Glomerular visceral epithelial cell (primary cell): ENCODE results near the gene ZNF398.

Experiments
- DNase-seq: peaks from one replicate; pipeline ENCODE4 v3.0.0-alpha.2; 2016; ENCODE audit errors: extremely low spot score

The ZNF398 gene

GRCh38 chr7:149196151-149196704, 49.0 kb downstream of the ZNF398 start:
- no peak for DNase-seq

DNA sequence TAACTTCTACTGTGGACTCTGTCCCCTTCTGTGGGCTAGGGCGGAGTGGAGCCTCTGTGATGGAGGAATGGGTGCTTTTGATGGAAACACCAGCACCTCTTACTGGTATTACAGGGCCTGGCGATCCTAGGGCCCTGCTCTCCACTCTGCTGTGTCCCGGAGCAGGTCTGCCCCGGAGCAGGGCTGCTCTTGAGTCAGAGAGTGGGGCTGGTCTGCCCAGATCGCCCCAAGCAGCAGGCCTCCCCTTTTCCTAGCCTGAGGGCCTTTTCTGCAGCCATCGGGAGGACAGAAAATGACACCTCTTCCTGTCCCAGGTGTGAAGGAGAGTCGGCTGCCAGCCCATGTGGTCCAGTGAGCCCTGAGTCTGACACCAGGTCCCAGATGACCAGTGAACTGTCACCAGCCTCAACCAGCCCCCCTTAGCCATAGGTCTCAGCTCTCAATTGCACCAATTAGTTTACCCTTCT, 49.5 kb downstream of the ZNF398 start:
- peak; percentile 28 for DNase-seq

DNA sequence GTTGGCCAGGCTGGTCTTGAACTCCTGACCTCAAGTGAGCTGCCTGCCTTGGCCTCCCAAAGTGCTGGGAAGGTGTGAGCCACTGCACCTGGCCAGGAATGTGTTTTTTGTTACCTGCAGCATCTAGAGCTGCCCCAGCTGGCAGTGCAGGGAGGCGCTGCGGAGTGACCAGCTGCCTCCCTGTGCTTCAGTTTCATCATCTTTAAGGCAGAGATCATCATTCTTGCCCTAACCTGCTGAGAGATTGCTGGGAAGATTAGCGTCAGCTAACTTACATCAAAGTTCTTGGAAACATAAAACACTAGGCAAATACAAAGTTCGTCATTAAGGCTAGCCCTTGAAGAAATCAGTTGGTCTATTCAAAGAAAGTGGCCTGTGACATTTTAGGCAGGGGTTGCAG, 50.4 kb downstream of the ZNF398 start:
- DNase-seq = no peak

DNA sequence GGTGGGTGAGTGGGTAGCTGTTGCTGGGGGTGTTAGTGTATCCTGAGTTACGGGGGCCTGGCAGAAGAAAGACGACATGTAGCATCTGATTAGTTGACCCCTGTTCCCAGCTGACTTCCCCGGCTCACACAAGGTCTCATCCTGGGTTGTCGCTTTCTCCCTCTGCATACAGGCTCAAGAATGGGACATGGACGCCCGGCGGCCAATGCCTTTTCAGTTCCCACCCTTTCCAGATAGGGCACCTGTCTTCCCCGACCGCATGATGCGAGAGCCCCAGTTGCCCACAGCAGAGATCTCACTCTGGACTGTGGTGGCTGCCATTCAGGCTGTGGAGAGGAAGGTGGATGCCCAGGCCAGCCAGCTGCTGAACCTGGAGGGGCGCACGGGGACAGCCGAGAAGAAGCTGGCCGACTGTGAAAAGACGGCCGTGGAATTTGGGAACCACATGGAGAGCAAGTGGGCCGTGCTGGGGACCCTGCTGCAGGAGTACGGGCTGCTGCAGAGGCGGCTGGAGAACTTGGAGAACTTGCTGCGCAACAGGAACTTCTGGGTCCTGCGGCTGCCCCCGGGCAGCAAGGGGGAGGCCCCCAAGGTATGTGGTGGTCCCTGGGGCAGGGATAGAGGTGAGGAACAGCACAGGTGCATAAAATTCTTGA, 51.0 kb downstream of the ZNF398 start:
- no peak for DNase-seq

- DNase-seq = no peak
Observed at GRCh38 chr7:149199234-149199995, 52.2 kb downstream of the ZNF398 start.

DNA sequence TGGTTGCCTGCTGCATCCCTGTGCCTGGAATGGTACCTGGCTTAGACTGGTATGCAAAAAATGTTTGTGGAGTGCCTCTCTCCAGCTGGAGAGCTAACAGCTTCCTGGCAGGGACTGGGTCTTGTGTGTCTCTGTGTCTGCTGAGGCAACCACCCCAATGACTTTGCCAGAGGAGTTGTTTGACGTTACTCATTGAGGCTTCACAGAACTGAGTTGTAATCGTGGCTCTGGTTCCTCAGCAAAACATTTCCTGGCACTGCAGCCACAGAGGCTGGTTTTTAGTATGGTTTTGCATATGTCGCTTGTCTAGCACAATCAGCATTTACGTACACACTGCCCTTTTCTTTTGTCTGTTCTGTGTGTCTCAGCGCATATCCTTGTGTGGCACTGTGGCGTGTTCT, 55.6 kb downstream of the ZNF398 start:
- peak; percentile 24 for DNase-seq

DNA sequence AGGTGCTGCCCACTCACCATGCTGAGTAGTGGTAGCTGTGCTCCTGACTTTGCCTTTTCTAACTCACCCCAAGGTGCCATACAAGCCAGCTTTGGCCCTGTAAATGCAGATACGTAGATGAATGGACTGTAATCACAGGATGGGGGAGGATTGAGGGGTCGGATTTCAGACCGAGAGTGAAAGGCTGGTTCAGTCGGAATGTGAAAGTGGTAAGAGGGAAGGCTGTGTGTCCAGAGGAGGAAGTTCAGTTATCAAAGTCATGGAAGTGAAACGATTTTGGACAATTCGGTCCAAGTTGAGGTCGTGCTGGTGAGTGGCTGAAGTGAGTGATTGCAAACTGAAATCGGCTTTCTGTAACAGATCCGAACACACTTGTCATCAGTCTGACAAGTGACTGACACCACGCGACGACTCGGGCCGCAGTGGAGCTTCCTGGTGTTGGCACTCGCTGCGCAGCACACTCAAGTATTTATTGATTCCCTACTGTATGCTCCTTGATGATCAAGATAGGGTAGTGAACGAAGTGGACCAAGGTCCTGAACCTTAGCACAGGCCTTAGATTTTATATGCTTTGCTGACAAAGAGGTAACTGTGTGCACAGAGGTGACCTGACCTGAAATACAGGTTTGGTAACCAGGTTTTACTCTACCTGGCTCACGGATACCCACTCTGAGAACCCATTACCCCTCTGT, 58.6 kb downstream of the ZNF398 start:
- no peak for DNase-seq

- DNase-seq = no peak
Observed at GRCh38 chr7:149207324-149208035, 60.2 kb downstream of the ZNF398 start.

DNA sequence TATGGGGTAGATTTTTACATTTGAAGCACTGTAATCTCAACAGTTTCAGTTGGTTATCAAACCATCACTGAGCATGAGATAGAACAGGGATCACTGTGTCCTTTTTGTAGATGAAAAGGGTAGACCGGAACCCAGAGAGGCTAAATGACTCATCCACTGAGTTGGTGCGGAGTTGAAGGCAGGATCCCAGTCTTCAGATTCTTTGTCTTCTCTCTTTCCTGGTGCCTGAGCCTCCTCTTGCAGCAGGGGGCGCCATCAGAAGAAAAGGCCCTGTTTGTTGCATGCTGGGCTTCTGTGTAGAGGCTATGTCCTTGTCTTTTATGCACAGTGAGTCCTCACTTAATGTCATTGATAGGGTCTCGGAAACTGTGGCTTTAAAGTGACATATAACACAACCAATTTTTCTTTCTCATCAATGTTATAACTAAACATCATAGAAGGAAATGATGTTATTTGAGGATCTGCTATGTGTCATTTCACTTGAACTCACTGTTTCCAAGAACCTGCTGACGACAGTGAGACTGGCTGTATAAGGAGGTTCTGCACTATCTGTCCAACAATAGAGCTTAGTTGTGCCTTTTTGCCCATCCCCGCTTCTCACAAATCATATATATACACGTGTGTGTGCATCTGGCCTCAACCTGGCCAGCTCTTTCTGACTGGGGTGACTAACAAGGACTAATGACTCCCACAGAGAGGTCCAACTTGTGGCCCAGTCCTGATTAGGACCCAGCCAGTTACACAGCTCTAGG, 62.4 kb downstream of the ZNF398 start:
- DNase-seq = peak; percentile 51

DNA sequence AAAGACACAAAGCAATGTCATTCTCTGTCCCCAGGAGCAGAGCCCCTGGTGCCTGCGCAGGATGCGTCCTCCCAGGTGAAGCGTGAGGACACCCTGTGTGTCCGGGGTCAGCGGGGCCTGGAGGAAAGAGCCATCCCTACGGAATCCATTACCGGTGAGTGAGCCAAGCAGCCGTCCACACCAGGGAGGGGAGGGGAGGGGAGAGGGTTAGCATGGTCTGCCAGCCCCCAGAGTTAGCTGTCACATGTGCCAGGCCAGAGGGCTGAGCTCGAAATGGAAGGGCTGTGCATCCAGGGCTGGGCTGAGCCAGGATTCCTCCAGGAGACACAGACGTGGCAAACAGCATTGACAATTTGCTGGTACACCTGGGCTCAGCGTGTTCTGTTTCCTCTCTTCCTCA, 63.3 kb downstream of the ZNF398 start:
- DNase-seq = no peak

DNA sequence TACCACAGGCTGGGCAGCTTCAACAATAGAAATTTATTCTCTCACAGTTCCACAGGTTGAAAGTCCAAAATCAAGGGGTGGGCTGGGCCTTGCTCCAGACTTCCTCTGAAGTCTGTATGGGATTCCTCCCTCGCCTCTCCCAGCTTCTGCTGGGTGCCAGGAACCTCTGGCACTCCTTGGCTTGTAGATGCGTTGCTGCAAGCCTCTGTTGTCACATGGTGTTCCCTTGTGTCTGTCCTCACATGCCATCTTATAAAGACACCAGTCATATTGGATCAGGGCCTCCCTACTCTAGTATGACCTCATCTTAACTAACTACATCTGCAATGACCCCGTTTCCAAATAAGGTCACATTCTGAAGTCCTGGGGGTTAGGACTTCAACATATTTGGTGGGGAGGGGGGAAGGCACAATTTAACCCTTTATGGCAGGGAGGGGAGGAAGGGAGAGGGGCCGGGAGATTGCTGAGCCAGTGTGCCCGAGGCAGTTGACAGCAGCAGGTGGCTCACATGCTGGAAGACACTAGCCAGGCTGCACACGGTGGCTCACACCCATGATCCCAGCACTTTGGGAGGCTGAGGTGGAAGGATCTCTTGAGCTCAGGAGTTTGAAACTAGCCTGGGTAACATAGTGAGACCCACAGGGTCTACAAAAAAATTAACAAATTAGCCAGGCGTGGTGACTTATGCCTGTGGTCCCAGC, 66.9 kb downstream of the ZNF398 start:
- DNase-seq = no peak

GRCh38 chr7:149216402-149216801, 69.1 kb downstream of the ZNF398 start:
- DNase-seq = no peak

- no peak for DNase-seq
Observed at GRCh38 chr7:149217570-149217969, 70.3 kb downstream of the ZNF398 start.

- DNase-seq = no peak
Observed at GRCh38 chr7:149218469-149219420, 71.5 kb downstream of the ZNF398 start.

- DNase-seq = peak; percentile 62
Observed at GRCh38 chr7:149220534-149220933, 73.3 kb downstream of the ZNF398 start.

GRCh38 chr7:149223176-149223575, 75.9 kb downstream of the ZNF398 start:
- DNase-seq = no peak

DNA sequence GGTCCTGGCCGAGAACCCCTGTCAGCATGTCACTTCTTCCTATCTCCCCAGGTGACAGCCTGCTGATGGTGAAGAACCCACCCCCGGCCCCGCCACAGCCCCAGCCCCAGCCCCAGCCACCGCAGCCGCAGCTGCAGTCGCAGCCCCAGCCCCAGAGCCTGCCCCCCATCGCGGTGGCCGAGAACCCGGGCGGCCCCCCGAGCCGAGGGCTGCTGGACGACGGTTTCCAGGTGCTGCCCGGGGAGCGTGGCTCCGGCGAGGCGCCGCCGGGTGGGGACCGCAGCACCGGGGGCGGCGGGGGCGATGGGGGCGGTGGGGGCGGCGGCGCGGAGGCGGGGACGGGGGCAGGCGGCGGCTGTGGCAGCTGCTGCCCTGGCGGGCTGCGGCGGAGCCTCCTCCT, 76.5 kb downstream of the ZNF398 start:
- no peak for DNase-seq

GRCh38 chr7:149224352-149224751, 77.1 kb downstream of the ZNF398 start:
- no peak for DNase-seq

DNA sequence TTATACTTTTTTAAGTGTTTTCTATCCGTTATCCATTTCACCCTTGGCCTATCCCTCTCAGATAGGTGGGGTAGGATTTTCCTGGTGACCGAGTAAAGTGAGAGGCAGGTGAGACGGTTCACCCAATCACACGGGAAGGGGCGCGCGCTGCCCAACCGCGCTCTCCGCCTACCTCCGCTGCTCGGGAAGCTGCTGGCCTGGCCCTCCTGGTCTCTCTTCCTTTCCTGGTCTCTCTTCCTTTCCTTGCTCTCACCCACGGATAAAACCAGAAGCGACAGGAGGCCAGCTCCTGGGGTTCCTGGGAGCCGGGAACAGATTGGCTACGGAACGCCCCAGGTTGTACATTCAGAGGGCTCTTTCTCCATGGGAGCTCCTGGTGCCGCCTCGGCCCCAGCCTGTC, 77.9 kb downstream of the ZNF398 start:
- no peak for DNase-seq
